Activated CD8-positive, alpha-beta memory T cell treated with anti-CD3 and anti-CD28 coated beads, Interleukin-2, amount 50 U/mL, for 24 hours (primary cell): ENCODE data around the gene MUC5B.
"Not testable (repeated sequence)": the region's sequence is repeated elsewhere in the genome, so short reads cannot be mapped to it uniquely, and the experiment has no call there.

Source experiments
- DNase-seq: peaks from one replicate; pipeline ENCODE4 v3.0.0-alpha.2; 2020; ENCODE audit errors: extremely low read depth

MUC5B gene

DNA sequence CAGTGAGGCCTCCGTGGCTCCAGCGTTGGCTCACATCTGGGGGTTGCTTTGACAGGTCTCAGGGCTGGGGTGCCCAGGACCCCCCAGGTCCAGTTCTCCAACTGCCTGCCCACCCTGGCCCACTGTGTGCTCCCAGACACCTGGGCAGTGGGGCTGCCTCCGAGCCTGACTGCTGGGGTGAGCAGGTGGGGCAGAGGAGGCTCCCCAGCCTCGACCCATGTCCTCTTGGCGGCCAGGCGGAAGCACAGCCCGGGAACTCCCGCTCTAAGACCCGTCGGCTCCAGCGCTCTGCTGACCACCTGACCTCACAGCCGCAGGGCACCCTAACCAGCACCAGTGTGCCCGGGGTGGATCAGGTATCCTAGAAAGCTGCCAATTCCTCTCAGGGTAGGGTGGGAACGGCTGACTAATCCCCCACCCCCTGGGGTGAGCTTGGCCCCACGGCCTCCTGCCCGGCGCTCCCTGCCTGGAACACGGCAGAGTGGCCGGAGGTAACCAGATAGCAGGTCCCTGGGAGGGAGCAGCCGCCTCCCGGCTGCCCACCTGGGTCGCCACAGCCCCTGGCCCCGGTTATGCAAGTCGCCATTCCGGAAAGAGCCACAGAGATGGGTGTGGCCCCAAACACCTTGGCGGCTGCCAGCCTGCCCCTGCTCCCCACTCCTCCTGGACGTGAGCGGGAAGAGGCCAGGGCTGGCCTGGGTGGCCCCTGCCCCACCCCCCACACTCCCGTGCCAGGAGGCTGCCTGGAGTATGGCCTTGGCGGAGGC, 19.2 kb upstream of the MUC5B start:
- no peak for DNase-seq

DNA sequence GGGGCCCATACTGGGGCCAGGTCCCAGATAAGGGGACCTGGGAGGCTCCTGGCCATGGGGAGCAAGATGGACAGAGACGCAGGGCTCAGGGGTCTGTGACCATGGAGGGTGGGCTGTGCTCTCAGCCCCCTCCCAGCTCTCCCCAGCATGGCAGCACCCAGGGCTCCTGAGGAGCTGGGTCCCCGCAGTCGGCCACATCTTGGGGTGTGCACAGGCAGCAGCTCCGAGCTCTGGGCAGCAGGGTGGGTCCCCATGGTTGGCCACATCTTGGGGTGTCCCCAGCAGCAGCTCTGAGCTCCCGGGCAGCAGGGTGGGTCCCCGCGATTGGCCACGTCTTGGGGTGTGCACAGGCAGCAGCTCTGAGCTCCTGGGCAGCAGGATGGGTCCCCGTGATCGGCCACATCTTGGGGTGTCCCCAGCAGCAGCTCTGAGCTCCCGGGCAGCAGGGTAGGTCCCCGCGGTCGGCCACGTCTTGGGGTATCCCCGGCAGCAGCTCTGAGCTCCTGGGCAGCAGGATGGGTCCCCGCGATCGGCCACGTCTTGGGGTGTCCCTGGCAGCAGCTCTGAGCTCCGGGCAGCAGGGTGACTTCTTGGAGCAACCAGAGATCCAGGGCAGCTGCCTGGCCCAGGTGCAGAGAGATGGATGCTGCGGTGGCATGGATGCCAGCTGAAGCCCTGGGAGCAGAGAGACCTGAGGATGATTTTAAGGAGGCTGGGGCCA, 18.3 kb upstream of the MUC5B start:
- DNase-seq = no peak

DNA sequence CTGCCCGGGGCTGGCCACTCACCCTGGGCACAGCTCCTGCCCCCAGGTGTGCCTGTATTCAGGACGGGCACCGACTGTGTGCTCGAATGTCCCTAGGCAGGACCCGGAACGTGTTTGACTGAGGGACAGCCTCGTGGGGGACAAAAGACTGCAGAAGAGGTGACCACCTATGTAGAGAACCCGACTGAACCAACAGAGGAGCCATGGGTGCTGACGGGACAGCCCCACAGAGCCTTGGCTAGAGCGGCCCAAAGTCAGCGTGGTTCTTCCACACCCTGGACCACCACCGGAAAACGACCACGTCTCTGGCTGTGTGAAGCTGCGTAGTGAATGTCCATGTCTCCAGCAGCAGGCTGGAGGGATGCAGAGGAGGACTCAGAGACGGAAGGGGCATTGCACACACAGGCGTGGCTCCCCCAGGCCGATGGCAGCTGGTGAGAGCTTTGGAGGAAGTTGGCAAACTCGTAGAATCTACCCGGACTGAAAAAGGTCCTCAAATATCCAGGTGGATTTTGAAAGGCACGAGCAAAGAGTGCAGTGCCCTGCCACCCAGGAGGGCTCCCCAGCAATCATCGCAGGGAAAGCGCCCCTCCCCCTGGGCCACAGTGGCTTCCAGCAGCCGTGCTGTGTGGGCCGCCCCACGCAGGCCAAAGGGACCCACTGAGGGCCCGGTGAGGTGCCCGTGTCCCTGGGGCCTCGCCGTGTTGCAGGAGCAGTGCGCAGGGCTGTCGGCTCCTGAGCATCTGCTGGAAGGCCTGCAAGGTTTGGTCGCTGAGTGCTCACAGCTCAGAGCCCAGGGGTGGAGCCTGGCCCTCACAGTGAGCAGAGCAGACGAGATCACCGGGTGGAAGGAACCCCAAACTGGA, 17.5 kb upstream of the MUC5B start:
- no peak for DNase-seq

DNA sequence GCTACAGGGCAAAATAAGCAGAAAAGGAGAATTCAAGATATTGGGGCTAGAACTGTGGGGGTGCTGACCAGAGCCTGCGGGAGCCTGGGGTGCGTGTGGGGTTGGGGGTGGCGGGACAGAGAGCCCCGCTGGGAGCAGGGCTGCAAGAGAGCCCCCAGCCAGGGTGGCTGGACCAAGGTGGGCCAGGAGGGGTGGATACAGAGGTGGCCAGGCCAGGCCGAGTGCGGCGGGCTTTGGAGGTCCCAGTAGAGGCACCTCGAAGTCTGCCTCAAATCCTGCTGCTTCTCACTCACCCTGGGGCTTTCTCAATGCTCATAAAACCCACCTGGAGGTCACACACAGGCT, 16.9 kb upstream of the MUC5B start:
- no peak for DNase-seq

DNA sequence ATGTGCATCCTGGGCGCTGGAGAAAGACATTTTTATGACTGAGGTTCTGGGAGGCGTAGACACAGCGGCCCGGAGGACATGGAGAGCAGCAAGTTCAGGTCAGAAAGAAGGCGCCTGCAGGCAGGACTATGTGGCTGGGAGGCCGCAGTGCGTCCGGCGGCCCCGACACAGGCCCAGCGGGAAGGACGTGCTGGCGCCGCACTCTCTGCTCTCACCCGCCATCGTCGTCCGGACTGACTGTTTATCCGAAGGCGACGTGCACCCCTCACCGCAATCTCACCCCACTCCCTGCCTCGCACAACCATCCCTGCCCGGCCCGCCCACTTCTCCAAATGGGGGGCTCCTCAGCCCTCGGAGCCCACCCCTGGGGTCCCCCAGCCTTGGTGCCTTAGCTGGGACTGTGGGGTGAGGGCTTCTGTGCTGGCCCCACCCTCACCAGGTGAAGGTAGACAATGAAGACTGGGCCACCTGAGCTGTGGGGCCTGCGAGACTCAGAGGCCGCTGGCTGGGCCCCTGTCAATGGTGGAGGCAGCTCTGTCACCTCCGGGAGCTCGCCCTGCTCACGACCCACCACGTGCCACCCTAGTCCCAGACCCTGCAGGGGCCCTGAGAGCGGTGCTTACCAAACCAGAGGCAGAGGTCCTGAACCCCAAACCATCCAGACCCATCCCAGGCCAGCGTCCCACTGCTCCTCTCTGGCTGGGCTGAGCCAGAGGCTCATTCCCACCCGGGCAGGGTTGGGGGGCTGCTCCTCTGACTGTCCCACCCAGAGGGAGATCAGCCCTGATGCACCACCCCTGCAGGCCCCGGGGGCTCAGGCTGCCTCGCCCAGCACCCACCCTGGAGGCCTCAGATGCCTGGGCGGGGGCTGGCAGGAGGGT, 16.2 kb upstream of the MUC5B start:
- DNase-seq = no peak

DNA sequence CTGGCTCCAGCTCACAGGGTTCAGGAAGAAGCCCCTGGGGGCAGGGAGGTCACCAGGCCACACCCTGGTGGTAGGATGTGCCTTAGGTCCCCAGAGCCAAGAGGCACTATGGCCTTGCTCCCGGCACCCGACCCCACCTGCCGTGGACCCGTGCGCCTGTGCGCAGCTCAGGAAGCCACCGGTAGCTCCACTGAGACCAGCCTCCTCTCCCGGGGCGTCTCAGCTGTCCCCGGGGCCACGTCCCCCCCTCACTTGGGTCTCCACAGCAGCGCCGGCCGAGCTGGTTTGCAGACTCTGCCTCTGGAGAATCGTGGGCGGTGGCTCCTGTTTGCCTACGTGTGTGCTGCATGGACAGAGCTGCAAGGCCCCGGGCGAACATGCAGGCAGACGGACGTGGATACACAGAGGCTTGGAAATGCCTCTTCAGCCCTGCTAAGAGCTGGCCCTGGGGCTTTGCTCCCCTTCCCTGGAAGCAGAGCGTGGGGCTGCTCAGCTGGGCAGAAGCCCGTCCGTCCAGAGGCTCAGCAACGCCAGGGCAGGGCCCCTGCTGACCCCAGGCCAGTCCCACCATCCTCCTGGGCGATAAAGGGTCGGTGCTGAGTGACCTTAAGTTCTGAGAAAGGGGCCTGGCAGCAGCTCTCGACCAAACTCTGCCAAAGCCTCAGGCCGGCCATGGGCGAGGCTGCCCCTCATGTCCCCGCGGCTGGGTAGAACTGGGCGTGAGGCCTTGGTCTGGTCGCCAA, 15.3 kb upstream of the MUC5B start:
- DNase-seq = no peak

DNA sequence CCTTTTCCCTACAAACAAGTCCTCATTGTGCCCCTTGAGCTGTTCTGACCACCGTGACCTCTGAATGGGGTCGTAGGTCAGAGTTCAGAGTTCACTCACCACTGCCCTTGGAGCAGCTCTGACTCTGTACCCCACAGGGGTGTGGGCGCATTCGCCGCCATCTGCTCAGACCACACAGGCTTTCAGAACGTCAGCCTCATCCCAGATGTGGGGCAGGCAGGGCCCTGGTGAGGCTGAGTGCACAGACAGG, 14.8 kb upstream of the MUC5B start:
- no peak for DNase-seq

DNA sequence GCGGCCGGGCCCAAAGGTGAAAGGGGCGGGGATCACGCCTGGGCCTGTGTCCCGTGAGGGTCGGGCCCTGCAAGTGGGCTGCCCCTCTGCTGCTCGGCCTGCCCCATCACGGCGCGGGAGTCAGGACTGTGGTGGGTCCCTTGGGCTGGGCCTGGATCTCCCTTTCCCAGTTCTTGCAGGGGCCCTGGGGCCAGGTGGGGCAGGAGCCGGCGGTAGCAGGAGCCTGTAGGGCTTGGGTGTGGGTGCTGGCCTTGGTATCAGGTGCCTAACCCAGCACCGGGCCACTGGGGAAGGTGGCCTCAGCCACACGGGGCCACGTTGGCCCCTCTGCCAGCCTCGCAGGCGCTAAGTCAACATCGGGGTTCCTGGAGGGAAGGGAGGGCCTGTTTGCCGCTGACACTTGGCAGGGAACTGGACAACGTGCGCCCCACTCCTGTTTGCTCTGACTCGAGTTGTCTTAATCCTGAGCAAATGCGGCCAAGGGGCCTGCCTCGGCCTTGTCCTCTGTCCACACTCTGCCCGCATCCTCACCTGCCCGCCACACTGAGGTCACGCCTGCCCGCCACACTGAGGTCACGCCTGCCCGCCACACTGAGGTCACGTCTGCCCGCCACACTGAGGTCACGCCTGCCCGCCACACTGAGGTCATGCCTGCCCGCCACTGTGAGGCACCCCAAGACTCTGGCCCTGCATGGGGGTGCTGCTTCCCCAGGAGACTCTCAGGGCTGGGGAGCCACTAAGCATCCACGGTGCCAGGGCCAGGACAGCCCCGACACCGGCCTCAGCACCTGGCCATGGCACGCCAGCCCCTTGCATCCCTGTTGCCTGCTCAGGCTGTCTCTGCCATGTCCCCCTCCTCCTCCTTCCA, 14.2 kb upstream of the MUC5B start:
- no peak for DNase-seq

DNA sequence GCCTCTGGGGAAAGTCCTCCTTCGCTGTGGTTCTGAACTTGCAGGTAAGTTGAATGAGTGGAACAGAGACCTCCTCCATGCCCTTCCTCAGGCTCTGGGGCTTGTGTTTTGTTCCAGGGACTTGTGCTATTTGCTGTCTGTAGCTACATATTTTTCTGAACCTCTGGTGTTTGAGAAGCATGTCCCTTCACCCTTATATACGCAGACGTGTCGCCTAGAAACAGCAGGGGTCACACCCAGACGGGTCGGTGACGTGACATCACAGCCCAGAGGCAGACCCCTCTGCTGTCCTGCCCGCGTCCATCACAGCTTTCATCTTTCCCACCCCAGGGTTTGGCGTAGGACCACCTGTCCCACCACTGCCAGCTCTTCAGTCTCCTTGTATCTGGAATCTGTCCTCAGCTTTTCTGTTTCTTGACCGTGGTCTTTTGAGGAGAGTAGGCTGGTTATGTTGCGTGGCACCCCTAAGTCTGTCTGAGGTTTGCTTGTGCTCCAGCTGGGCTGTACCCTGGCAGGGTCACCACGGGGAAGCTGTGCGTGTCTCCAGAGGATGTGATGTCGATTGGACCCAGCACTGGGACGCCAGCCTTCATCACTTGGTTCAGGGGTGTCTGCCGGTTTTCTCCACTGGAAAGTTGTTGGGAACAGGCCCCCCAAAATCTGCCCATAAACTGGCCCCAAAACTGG, 13.4 kb upstream of the MUC5B start:
- no peak for DNase-seq

DNA sequence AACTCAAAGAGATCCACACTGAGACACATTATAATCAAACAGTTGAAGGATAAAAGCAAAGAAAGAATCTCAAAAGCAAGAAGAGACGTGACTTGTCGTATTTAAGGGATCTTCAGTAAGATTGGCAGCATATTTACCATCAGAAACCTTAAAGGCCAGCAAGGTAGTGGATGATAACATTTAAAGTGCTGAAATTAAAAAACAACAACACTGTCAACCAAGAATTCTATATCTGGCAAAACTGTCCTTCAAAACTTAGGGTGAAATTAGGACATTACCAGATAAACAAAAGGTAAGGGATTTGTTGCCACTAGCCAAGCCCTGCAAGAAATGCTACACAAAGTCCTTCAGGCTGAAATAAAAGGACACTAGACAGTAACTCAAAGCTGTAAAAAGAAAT, 11.0 kb upstream of the MUC5B start:
- DNase-seq = no peak

DNA sequence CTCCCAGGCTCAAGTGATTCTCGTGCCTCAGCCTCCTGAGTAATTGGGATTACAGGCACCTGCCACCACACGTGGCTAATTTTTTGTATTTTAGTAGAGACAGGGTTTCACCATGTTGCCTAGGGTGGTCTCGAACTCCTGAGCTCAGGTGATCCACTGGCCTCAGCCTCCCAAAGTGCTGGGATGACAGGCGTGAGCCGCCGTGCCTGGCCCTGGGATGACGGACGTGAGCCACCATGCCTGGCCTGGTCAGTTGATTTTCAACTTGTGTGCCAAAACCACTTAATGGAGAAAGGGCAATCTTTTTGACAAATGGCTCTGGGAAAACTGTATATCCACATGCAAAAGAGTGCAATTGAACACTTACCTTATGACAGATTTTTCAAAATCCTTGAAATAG, 7.0 kb upstream of the MUC5B start:
- DNase-seq = not testable (repeated sequence)

DNA sequence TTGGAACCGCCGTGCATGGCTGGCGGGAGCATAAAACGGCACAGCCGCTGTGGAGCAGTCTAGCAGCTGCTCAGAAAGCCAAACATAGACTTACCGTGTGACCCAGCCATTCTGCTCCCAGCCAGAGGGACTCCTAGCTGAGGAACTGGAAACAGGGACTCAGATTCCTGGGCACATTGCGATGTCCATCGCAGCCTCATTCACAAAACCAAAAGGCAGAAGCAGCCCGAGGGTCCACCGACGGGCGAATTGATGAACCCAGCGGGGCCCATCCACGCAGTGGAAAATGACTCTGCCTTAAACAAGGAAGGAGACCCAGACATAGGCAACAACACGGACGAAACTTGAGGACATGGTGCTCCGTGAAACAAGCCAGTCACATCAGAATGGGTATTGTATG, 5.7 kb upstream of the MUC5B start:
- DNase-seq = no peak

DNA sequence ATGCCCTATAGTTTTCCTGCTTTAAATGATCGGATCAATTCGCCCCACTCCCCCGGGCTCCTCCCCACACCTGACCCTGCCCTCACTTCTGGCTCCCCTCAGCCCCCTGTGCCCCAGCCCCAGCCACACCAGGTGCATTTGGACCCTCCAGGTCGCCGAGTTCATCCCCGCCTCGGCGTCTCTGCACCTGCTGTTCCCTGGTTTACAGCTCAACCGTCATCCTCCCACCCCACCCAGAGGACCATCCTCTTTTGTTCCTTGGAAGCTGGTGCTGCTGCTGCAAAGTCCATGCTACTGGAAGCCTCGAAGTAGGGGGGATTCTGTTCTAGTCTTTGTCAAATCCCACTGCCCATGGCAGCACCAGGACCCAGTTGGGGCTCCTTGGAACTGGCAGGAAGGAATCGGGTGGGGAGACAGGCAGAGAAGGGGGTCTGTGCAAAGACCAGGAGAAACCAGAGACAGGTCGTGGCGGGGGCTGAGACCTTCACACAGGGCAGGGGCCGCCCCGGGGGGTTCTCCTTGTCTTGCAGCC, 4.5 kb upstream of the MUC5B start:
- no peak for DNase-seq

DNA sequence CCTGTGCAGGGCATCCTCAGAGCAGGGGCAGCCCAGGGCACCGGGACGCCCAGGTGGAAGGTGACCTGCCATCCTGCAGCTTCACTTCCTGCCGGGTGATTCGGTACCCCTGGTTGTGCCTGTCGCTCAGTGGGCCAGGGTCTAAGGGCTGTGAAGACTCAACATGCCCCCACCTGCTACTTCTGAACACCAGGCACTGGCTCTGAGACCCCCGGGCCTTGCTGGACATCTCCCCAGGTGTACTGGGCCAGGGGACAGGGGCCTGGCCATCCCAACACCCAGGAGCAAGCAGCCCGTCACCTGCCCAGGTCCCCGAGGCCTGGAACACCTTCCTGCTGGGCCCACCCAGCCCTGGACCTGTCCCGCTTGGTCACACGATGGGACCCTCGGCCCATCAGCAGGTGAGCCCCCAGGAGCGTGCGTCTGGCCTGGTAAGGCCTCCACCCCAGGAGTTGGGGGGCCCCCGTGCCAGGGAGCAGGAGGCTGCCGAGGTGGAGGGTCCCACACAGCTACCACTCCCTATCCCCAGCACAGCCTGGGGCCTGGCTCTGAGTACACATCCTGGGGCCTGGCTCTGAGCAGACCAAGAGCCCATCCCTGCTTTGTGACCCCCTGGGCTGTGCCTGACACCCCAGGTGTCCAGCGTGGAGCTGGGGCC, 3.9 kb upstream of the MUC5B start:
- no peak for DNase-seq

DNA sequence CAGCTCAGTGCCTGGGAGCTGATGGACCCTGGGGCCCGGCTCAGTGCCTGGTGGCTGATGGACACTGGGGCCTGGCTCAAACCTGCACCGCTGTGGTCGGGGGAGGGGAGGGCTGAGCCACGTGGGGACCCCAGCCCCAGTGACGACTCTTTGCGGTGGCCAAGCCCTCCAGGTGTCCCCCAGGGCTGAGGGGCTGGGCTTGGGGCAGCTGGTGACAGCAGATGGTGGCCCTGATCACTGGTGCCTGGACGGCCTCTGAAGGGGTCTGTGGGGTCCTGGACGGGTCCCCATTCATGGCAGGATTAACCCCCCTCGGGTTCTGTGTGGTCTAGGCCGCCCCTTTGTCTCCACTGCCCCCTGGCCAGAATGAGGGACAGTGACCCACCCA, 3.4 kb upstream of the MUC5B start:
- no peak for DNase-seq

DNA sequence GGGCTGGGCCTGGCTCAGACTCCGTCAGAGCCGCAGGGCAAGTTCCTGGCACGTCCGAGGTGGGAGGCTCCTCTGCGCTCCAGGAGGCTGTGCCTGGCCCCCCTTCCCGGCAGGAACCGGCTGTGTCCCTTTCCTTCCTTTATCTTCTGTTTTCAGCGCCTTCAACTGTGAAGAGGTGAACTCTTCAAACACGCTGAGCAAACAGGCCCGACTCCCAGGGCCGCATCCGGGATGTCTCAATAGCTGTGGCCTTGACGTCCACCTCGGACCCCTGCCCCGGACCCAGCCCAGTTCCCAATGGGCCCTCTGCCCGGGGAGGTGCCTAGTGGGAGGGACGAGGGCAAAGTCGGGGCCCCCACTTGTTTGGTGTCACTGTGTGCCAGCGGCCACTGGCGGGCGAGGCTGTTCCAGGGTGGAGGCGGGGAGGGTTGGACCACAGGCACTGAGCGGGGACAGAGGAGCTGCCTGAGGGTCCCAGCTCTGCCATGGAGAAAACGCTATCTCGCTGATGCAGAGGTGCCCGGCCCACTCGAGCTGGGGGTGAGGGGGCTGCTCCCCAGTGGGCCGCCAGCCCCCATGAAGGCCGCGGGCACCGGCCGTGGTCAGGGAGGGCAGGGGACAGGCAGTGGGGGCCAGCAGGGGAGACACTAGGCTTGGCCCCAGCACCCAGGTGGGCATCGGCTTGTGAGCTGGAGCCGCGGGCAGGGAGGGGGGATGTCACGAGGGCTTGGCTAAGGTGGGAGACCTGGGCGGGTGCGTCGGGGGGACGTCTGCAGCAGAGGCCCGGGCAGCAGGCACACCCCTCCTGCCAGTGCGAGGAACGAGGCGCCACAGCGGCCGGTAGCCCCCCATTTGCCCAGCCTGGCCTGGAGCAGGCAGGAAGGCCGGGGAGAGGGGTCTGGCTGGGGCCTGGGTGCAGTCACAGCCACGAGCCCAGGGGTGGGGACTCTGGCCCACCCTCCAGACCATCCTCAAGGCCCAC, 2.7 kb upstream of the MUC5B start:
- DNase-seq = no peak

DNA sequence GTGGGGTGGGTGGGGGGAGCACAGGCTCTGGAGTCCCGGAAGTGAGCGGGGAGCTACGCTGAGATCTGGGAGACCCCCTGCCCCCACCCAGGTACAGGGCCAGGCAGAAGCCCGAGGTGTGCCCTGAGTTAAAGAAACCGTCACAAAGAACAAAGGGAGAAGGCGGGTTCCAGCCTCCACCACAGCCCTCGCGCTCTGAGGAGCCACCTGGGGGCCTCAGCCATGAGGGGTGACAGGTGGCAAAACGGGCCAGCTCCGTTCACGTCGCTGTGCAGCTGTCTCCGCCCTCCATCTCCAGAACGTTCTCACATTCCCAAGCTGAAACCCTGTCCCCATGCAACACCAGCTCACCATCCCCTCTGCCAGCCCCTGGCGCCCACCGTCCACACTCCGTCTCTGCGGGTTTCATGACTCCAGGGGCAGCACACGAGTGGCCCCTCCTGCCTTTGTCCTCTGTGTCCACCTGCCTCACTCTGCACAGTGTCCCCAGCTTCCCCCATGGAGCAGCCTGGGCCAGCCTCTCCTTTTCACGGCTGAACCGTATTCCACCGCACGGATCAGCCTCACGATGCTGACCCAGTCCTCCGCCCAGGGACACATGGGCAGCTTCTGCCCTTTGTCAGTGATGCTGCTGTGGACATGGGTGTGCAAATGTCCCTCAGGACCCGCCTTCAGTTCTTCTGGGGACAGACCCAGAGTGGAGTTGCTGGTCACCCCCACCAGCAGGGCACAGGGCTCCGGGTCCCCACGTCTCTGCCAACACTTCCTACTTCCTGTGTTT, 1.7 kb upstream of the MUC5B start:
- no peak for DNase-seq
